Astrocyte of the cerebellum (primary cell): Measurements from ENCODE around the gene SKOR1.
A peak's percentile ranks its signal among the peaks of the same experiment; 100 is the strongest.

Experiments
- DNase-seq: peaks from one replicate; pipeline ENCODE4 v3.0.0-alpha.2; 2011; ENCODE audit warnings: low read depth
- H3K4me3 ChIP-seq: 2 replicates; pipeline ENCODE4 v1.5.1; 2011; ENCODE audit warnings: mild to moderate bottlenecking, low read depth, low read length, moderate library complexity
- in situ Hi-C: cut with HindIII; loops from 2 replicates; pipeline ENCODE4 v1.10.0; 2017; ENCODE audit warnings: low sequenced_read_pairs
- TF ChIP-seq, protein P1 (sequence below): IDR thresholded peaks from 2 replicates; pipeline ENCODE4 v1.5.1; 2012; ENCODE audit warnings: low read length, low read depth, moderate library complexity, mild to moderate bottlenecking; ENCODE audit errors: missing control alignments

The SKOR1 gene

GRCh38 chr15:67836955-67837354 lies 11.6 kb downstream of the SKOR1 start:
- no peak for DNase-seq
- TF ChIP-seq, protein P1, sequence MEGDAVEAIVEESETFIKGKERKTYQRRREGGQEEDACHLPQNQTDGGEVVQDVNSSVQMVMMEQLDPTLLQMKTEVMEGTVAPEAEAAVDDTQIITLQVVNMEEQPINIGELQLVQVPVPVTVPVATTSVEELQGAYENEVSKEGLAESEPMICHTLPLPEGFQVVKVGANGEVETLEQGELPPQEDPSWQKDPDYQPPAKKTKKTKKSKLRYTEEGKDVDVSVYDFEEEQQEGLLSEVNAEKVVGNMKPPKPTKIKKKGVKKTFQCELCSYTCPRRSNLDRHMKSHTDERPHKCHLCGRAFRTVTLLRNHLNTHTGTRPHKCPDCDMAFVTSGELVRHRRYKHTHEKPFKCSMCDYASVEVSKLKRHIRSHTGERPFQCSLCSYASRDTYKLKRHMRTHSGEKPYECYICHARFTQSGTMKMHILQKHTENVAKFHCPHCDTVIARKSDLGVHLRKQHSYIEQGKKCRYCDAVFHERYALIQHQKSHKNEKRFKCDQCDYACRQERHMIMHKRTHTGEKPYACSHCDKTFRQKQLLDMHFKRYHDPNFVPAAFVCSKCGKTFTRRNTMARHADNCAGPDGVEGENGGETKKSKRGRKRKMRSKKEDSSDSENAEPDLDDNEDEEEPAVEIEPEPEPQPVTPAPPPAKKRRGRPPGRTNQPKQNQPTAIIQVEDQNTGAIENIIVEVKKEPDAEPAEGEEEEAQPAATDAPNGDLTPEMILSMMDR, result no peak
- H3K4me3 ChIP-seq, result no peak overlapping the region
- in situ Hi-C loops, result no loop called here

- H3K4me3 ChIP-seq, result peak overlapping the region; percentile 96
- TF ChIP-seq, protein P1, result no peak
- in situ Hi-C loops, result no loop called here
- no peak for DNase-seq
Measured at GRCh38 chr15:67838789-67839332, 13.6 kb downstream of the SKOR1 start.

DNA sequence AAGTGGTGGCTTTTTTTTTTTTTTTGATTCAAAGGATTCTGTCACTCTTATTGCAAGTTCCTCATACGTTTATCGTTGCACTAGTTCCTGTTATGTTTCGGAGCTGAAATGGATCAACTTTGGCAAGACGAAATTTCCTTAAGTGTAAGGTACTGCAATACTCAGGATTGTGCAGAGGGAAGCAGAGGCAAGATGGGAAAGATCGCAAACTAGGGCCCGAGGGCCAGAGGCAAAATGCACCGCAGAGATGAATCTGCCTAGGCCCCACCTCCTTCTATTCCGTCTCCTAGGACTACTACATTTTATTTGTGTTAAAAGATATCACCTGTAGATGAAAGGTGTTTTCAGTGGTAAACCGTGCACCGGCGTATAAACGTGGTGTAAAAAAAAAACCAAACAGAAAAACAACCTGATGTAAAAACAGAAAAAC lies 14.2 kb downstream of the SKOR1 start:
- in situ Hi-C loops, result no loop called here
- DNase-seq, result no peak
- peak overlapping the region; percentile 96 for H3K4me3 ChIP-seq
- TF ChIP-seq, protein P1, result no peak

GRCh38 chr15:67839929-67840748 lies 14.8 kb downstream of the SKOR1 start, which contains the start of gene RNU6-1:
RNU6-1 (minus strand) TSS chr15:67840045.
- peak; percentile 76 for DNase-seq
- TF ChIP-seq, protein P1, result no peak
- peak within 1 kb of the TSS; percentile 96 for H3K4me3 ChIP-seq
- in situ Hi-C loops, result no loop called here

GRCh38 chr15:67840749-67841512 lies 15.6 kb downstream of the SKOR1 start:
- no peak for DNase-seq
- TF ChIP-seq, protein P1, result peak; percentile 14
- in situ Hi-C loops, result no loop called here
- H3K4me3 ChIP-seq, result peak overlapping the region; percentile 96

- H3K4me3 ChIP-seq, result peak overlapping the region; percentile 96
- TF ChIP-seq, protein P1, result no peak
- in situ Hi-C loops, result no loop called here
- no peak for DNase-seq
Measured at GRCh38 chr15:67841513-67841762, 16.1 kb downstream of the SKOR1 start.
